ENCODE data around the gene PDSS1. TPM values are rescaled to one million over a fixed set of nuclear protein-coding genes. Genes with fewer than 3 reads are reported as not detected.
"Not testable (repeated sequence)": the region's sequence is repeated elsewhere in the genome, so short reads cannot be mapped to it uniquely, and the experiment has no call there.

Gene PDSS1
- total and polyA plus RNA-seq, 2 experiments from 2014 or later, result 3.7 to 10.5 TPM

- Histone ChIP-seq H3K4me1 (ENCODE audit: low read depth) (no peaks in the 10 kb centered on the region), H3K27ac (no peak overlapping the region), H3K36me3 (no peaks in the 10 kb centered on the region), H3K9me3 (ENCODE audit: low read depth) (no peaks in the 10 kb centered on the region), H3K4me3 (no peak overlapping the region), H3K27me3 (no peaks in the 10 kb centered on the region)
- no peak for TF ChIP-seq CTCF (IDR thresholded peaks at IDR 0.05; ENCODE audit: low read depth, low read length)
- DNase-seq (ENCODE audit: low read depth in 1 of 2, low spot score in 1 of 2), result no peak
Measured at GRCh38 chr10:26682931-26683330, 14.6 kb upstream of the PDSS1 start.

GRCh38 chr10:26684667-26685264 is 12.7 kb upstream of the PDSS1 start:
- H3K36me3 ChIP-seq; H3K4me3 ChIP-seq; H3K9me3 ChIP-seq (ENCODE audit: low read depth); H3K4me1 ChIP-seq (ENCODE audit: low read depth); H3K27ac ChIP-seq; H3K27me3 ChIP-seq: not testable (repeated sequence)
- TF ChIP-seq CTCF (IDR thresholded peaks at IDR 0.05; ENCODE audit: low read depth, low read length), result peak; percentile 64
- peak; percentile 32 to 59 for DNase-seq (ENCODE audit: low read depth in 1 of 2, low spot score in 1 of 2)

- Histone ChIP-seq H3K27ac (no peak overlapping the region), H3K27me3 (peaks cover under 1% of the 10 kb centered on the region), H3K36me3 (no peaks in the 10 kb centered on the region), H3K4me1 (ENCODE audit: low read depth) (no peaks in the 10 kb centered on the region), H3K9me3 (ENCODE audit: low read depth) (no peaks in the 10 kb centered on the region), H3K4me3 (no peak overlapping the region)
- no peak for TF ChIP-seq CTCF (IDR thresholded peaks at IDR 0.05; ENCODE audit: low read depth, low read length)
- no peak for DNase-seq (ENCODE audit: low read depth in 1 of 2, low spot score in 1 of 2)
Measured at GRCh38 chr10:26685441-26685840, 12.1 kb upstream of the PDSS1 start.

- peaks cover 31% of the 10 kb centered on the region for H3K27me3 ChIP-seq
- no peaks in the 10 kb centered on the region for H3K4me1 ChIP-seq (ENCODE audit: low read depth)
- H3K27ac ChIP-seq, result no peak overlapping the region
- H3K36me3 ChIP-seq, result no peaks in the 10 kb centered on the region
- no peak for DNase-seq (ENCODE audit: low read depth in 1 of 2, low spot score in 1 of 2)
- no peak for TF ChIP-seq CTCF (IDR thresholded peaks at IDR 0.05; ENCODE audit: low read depth, low read length)
- H3K9me3 ChIP-seq (ENCODE audit: low read depth), result no peaks in the 10 kb centered on the region
- H3K4me3 ChIP-seq, result no peak overlapping the region
Measured at GRCh38 chr10:26689399-26689798, 8.1 kb upstream of the PDSS1 start.

GRCh38 chr10:26690731-26691475 is 6.6 kb upstream of the PDSS1 start:
- TF ChIP-seq CTCF (IDR thresholded peaks at IDR 0.05; ENCODE audit: low read depth, low read length), result no peak
- Histone ChIP-seq H3K4me1 (ENCODE audit: low read depth) (no peaks in the 10 kb centered on the region), H3K27me3 (peaks cover 31% of the 10 kb centered on the region), H3K27ac (no peak overlapping the region), H3K9me3 (ENCODE audit: low read depth) (no peaks in the 10 kb centered on the region), H3K4me3 (no peak overlapping the region), H3K36me3 (no peaks in the 10 kb centered on the region)
- peak in 1 of 2 donors; percentile 8 for DNase-seq (ENCODE audit: low read depth in 1 of 2, low spot score in 1 of 2)

- not testable (repeated sequence) for DNase-seq (ENCODE audit: low read depth in 1 of 2, low spot score in 1 of 2); H3K4me1 ChIP-seq (ENCODE audit: low read depth); H3K36me3 ChIP-seq; H3K27ac ChIP-seq; H3K4me3 ChIP-seq; H3K9me3 ChIP-seq (ENCODE audit: low read depth)
- peaks cover 31% of the 10 kb centered on the region for H3K27me3 ChIP-seq
Measured at GRCh38 chr10:26694536-26694935, 3.0 kb upstream of the PDSS1 start.

All from cardiac muscle cell (in vitro differentiated cells and primary cell).